Measurements from ENCODE around the gene ATM. TPM values are rescaled to one million over a fixed set of nuclear protein-coding genes. Genes with fewer than 3 reads are reported as not detected.
A peak's percentile ranks its signal among the peaks of the same experiment; 100 is the strongest.
"Not testable (repeated sequence)": the region's sequence is repeated elsewhere in the genome, so short reads cannot be mapped to it uniquely, and the experiment has no call there.

ATM gene
- total RNA-seq, 6 experiments from 2014 or later: 42.0 to 50.5 (median 47.3) TPM

DNA sequence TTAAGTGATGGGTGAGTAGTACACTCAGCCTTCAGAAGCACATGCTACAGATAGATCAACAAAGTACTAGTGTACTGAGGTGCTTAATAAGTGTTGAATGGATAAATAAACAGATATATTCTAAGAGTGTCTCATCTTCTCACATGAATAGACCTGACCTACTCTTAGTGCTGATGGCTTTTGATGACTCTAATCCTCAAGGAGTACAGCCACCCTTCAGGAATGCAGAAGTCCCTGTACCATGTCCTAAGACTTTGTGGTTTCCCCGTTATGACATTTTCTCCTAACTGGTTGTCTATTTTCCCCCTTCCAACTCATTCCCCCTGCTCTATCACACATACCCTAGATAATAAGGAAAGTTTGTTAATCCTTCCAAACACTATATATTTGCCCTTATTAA, 182.8 kb downstream of the ATM start:
- H3K36me3 Mint-ChIP-seq (ENCODE audit: low read depth): no peaks in the 10 kb centered on the region
- H3K4me3 Mint-ChIP-seq: no peak overlapping the region
- H3K9me3 Mint-ChIP-seq: no peaks in the 10 kb centered on the region
- TF ChIP-seq, protein P1, sequence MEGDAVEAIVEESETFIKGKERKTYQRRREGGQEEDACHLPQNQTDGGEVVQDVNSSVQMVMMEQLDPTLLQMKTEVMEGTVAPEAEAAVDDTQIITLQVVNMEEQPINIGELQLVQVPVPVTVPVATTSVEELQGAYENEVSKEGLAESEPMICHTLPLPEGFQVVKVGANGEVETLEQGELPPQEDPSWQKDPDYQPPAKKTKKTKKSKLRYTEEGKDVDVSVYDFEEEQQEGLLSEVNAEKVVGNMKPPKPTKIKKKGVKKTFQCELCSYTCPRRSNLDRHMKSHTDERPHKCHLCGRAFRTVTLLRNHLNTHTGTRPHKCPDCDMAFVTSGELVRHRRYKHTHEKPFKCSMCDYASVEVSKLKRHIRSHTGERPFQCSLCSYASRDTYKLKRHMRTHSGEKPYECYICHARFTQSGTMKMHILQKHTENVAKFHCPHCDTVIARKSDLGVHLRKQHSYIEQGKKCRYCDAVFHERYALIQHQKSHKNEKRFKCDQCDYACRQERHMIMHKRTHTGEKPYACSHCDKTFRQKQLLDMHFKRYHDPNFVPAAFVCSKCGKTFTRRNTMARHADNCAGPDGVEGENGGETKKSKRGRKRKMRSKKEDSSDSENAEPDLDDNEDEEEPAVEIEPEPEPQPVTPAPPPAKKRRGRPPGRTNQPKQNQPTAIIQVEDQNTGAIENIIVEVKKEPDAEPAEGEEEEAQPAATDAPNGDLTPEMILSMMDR (IDR thresholded peaks at IDR 0.05): no peak
- no peak for DNase-seq
- peaks cover 7% of the 10 kb centered on the region; the same call in 1 of the 2 replicates for H3K4me1 Mint-ChIP-seq (ENCODE audit: low read depth)
- no peak overlapping the region for H3K27ac Mint-ChIP-seq
- no peaks in the 10 kb centered on the region; the same call in 1 of the 2 replicates for H3K27me3 Mint-ChIP-seq (ENCODE audit: insufficient read depth)

DNA sequence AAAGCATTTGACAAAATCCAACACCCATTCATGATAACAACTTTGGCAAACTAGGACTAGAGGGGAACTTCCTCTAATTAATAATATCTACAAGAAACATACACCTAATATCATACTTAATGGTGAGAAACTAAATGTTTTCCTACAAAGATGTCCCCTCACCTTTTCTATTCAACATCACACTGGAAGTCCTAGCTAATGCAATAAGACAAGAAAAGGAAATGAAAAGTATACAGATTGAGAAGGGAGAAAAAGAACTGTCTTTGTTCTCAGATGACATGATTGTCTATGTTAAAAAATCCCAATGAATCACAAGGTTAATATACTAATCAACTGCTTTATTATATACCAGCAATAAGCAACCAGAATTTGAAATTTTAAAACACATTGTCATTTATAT, 192.1 kb downstream of the ATM start:
- Mint-ChIP-seq H3K4me1 (ENCODE audit: low read depth) (peaks cover 13% of the 10 kb centered on the region), H3K9me3 (peaks cover 9% of the 10 kb centered on the region; the same call in 1 of the 2 replicates), H3K27ac (no peak overlapping the region), H3K27me3 (ENCODE audit: insufficient read depth) (peaks cover 1% of the 10 kb centered on the region; the same call in 1 of the 2 replicates), H3K36me3 (ENCODE audit: low read depth) (no peaks in the 10 kb centered on the region), H3K4me3 (no peak overlapping the region)
- no peak for DNase-seq
- TF ChIP-seq, protein P1 (IDR thresholded peaks at IDR 0.05): no peak

DNA sequence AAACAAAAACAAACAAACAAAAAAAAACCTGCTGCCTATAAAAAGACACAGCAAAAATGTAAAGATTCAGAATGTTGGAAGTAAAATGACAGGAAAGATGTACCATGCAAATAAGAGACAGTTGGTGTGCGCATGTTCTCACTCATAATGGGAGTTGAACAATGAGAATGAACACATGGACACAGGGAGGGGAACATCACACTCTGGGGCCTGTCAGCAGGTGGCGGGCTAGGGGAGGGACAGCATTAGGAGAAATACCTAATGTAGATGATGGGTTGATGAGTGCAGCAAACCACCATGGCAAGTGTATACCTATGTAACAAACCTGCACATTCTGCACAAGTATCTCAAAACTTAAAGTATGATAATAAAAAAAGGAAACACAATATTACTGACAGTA, 194.7 kb downstream of the ATM start:
- TF ChIP-seq, protein P1 (IDR thresholded peaks at IDR 0.05): peak; percentile 55
- H3K27me3 Mint-ChIP-seq (ENCODE audit: insufficient read depth); DNase-seq; H3K27ac Mint-ChIP-seq; H3K36me3 Mint-ChIP-seq (ENCODE audit: low read depth); H3K4me3 Mint-ChIP-seq; H3K9me3 Mint-ChIP-seq: not testable (repeated sequence)
- peaks cover 13% of the 10 kb centered on the region for H3K4me1 Mint-ChIP-seq (ENCODE audit: low read depth)

Other genes starting within 250 kb of the ATM start
- gene CUL5, start 214.2 kb upstream of the ATM start, total RNA-seq (2021; fragmentation: NEBNext Ultra II Directional; extraction: Animal tissue kit (Norgen Biotek cat#: 25700)): 10 to 100 TPM; 32.3 to 38.4 (median 36.2) TPM
- 10 to 100 TPM; 60.0 to 67.4 (median 64.4) TPM for gene ACAT1, start 101.5 kb upstream of the ATM start, total RNA-seq (2021; fragmentation: NEBNext Ultra II Directional; extraction: Animal tissue kit (Norgen Biotek cat#: 25700))
- 10 to 100 TPM in 5 of 6 experiments, 1 to 10 TPM in 1; 9.3 to 12.4 (median 10.6) TPM for gene NPAT, start 429 bp upstream of the ATM start, total RNA-seq (2021; fragmentation: NEBNext Ultra II Directional; extraction: Animal tissue kit (Norgen Biotek cat#: 25700))
- gene C11orf65, start 244.5 kb downstream of the ATM start, total RNA-seq (2021; fragmentation: NEBNext Ultra II Directional; extraction: Animal tissue kit (Norgen Biotek cat#: 25700)): under 1 TPM in 5 of 6 experiments, not detected in 1; 0.47 to 0.69 (median 0.51) TPM